ENCODE measurements around the gene RTN4RL1.

RTN4RL1 gene

DNA sequence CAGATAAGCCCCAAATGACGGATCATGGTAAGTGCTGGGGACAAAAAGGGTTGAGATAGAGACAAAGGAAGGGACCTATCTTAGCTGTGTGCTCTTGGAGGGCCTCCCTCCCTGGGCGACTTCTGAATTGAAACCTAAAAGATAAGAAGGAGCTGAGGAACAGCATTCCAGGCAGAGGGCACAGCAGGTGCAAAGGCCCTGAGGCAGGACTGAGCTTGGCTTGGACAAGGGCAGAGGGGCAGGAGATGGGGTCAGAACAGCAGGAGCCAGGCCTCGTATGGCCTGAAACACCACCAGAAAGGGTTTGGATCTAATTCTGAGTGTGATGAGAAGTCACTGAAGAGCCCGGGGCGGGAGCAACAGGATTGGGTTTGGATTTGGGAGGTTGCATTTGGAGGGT lies 75.4 kb downstream of the RTN4RL1 start:
- no peak for DNase-seq (ENCODE audit: low read depth)
- TF ChIP-seq, protein P1, sequence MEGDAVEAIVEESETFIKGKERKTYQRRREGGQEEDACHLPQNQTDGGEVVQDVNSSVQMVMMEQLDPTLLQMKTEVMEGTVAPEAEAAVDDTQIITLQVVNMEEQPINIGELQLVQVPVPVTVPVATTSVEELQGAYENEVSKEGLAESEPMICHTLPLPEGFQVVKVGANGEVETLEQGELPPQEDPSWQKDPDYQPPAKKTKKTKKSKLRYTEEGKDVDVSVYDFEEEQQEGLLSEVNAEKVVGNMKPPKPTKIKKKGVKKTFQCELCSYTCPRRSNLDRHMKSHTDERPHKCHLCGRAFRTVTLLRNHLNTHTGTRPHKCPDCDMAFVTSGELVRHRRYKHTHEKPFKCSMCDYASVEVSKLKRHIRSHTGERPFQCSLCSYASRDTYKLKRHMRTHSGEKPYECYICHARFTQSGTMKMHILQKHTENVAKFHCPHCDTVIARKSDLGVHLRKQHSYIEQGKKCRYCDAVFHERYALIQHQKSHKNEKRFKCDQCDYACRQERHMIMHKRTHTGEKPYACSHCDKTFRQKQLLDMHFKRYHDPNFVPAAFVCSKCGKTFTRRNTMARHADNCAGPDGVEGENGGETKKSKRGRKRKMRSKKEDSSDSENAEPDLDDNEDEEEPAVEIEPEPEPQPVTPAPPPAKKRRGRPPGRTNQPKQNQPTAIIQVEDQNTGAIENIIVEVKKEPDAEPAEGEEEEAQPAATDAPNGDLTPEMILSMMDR (conservative IDR thresholded peaks at IDR 0.05; ENCODE audit: control insufficient read depth, insufficient read depth, low read depth, low read length), result no peak
- H3K4me3 ChIP-seq (ENCODE audit: control insufficient read depth, low read depth, low read length), result no peak overlapping the region

DNA sequence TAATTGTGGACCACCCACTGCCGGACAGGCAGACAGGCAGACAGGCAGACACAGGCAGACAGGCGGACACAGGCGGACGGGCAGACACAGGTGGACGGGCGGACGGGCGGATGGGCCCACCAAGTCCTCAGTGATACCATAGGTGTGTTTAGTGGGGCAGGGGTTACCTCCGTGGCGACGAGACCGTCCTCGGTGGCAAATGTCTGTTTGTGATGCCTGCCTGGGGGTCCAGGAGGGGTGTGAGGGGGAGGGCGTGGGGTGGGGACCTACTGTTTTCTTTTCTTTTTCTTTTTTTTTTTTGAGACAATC lies 76.7 kb downstream of the RTN4RL1 start:
- TF ChIP-seq, protein P1 (conservative IDR thresholded peaks at IDR 0.05; ENCODE audit: control insufficient read depth, insufficient read depth, low read depth, low read length), result no peak
- no peak overlapping the region for H3K4me3 ChIP-seq (ENCODE audit: control insufficient read depth, low read depth, low read length)
- DNase-seq (ENCODE audit: low read depth), result no peak

DNA sequence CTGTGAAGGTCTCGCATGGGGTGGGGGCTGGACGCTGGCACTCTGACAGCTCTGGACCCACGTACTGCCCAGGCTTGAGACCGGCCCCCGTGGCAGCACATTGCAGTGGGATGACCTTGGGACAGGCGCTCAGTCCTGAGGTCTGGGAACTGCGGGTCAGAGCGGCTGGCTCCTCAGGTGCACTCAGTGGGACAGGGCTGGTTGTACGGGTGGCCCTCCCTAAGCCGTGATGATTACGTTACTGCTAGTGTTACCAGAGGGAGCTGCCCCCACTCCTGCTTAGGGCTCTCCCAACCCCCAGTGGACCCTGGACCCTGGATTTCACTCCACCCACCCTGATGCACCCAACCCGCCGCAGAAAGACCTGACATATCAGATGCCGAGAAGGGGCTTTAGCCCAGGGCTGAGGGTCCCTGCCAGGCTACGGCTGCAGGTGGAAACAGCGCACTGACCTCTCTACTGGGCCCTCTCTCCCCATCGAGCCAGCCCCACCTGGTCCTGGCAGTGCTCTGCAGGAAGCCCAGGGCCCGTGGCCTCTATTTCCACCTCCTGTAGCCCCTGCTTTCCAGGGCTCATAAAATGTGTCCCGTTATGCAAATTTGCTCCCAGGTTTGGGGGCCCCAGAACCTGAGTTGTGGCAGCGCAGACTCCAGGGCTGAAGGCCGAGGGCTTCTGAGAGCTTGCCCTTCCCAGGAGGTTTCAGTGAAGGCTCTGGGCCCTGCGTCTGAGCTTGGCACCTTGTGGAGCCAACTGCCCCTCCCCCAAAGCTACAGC lies 77.2 kb downstream of the RTN4RL1 start:
- DNase-seq (ENCODE audit: low read depth), result no peak
- no peak overlapping the region for H3K4me3 ChIP-seq (ENCODE audit: control insufficient read depth, low read depth, low read length)
- TF ChIP-seq, protein P1 (conservative IDR thresholded peaks at IDR 0.05; ENCODE audit: control insufficient read depth, insufficient read depth, low read depth, low read length), result no peak

DNA sequence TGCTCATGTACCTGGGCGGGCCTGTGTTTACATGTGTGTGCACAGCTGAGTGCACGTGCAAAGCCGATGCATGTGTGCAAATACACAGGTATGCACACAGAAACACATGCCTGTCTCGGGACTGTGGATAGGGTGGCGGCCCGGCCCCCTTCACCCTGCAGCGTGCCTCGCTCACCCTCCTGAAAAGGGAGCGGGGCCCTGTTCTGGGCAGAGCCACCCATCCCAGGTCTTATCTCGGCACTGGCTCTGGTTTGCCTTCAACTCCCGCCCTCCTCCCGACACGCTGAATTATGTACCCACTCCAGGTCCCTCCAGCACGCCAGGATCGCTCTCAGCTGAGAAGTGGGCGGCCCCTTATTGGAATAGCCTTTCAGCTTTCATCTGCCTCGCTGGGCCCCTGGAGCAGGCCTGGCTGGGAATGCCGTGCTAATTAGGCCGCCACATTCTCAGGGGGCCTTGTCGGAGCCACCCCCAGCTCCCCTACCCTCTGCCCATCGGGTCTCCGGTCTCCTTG lies 77.8 kb downstream of the RTN4RL1 start:
- no peak overlapping the region for H3K4me3 ChIP-seq (ENCODE audit: control insufficient read depth, low read depth, low read length)
- DNase-seq (ENCODE audit: low read depth), result no peak
- TF ChIP-seq, protein P1 (conservative IDR thresholded peaks at IDR 0.05; ENCODE audit: control insufficient read depth, insufficient read depth, low read depth, low read length), result no peak

DNA sequence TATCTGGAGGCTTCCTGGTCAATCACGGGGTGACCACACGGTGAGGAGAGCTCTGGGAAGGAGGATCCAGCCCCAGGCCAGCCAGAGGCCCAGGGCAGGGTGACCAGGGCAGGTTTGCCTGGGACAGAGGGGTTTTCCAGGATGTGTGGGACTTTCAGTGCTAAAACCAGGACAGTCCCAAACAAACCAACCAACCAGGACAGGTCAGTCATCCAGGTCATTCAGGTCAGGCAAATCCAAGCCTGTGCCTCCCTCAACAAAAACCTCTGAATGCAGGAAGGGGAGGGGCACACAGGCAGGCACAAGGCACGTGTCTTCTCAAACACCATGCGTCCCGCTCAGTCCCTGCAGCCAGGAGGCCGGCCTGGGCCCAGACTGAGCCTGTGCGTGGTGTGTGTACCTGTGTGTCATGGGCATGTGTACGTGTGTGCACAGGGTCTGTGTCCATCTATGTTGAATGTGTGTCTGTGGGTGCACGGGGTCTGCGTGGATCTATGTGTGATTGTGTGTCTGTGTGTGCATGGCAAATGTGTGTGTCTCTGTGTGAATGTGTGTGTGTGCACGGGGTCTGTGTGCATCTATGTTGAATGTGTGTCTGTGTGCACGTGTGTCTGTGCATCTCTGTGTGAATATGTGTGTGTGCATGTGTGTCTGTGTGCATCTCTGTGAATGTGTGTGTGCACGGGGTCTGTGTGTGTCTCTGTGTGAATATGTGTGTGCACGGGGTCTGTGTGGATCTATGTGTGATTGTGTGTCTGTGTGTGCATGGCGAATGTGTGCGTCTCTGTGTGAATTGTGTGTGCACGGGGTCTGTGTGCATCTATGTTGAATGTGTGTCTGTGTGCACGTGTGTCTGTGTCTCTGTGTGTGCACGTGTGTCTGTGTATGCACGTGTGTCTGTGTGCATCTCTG lies 78.9 kb downstream of the RTN4RL1 start:
- DNase-seq (ENCODE audit: low read depth), result no peak
- H3K4me3 ChIP-seq (ENCODE audit: control insufficient read depth, low read depth, low read length), result no peak overlapping the region
- TF ChIP-seq, protein P1 (conservative IDR thresholded peaks at IDR 0.05; ENCODE audit: control insufficient read depth, insufficient read depth, low read depth, low read length), result no peak

DNA sequence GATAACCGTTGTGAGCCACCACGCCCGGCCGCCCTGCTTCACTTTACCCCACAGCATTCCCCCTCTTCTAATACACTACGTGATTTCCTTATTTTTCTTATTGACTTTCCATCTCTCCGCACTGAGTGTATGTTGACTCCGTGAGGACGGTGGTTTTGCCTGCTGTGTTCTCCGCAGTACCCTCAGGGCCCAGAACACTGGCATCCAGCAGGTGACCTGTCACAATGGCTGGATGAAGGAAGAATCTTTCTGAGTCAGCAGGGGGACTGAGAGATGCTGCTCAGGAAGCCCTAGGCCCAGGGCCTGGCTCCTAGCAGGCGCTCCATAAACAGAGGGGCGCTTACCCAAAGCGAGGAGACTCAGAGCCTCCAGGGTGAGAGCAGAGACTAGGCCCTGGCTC lies 79.5 kb downstream of the RTN4RL1 start:
- TF ChIP-seq, protein P1 (conservative IDR thresholded peaks at IDR 0.05; ENCODE audit: control insufficient read depth, insufficient read depth, low read depth, low read length), result no peak
- no peak overlapping the region for H3K4me3 ChIP-seq (ENCODE audit: control insufficient read depth, low read depth, low read length)
- no peak for DNase-seq (ENCODE audit: low read depth)

Measured in fibroblast of mammary gland (primary cell).